HFF-Myc (cell line): Measurements from ENCODE around the gene FCRL5.

Source experiments
- DNase-seq: peaks from one replicate; pipeline ENCODE4 v3.0.0-alpha.2; 2011; ENCODE audit warnings: low read depth; ENCODE audit errors: extremely low read depth
- H3K4me3 ChIP-seq: replicated peaks from 2 replicates; pipeline ENCODE4 v1.5.1; 2011; ENCODE audit warnings: low read depth, mild to moderate bottlenecking, control low read depth, low read length
- TF ChIP-seq, protein P1 (sequence below): IDR thresholded peaks from 2 replicates; pipeline ENCODE4 v1.5.1; 2012; ENCODE audit warnings: mild to moderate bottlenecking, low read depth, low read length, control low read depth; ENCODE audit errors: missing control alignments

The FCRL5 gene

DNA sequence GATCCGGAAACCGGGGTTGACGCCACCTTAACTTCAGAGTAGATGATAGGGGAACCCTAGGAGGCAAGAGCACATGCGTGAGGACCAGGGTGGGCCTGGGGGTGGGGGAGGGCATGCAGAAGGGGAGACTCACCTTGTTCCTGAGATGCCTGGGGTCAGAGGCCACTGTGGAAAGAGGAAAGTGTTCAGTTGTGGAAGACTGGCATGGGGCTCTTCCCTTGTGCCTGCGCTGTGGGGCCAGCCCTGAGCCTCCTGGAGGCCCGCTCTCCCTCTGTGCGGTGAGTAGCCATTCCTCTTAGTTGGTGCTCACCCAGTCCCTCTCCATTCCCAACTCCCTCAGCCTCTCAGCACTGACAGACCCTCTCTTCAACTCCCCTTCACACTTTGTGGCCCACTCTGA lies 36.6 kb downstream of the FCRL5 start:
- TF ChIP-seq, protein P1, sequence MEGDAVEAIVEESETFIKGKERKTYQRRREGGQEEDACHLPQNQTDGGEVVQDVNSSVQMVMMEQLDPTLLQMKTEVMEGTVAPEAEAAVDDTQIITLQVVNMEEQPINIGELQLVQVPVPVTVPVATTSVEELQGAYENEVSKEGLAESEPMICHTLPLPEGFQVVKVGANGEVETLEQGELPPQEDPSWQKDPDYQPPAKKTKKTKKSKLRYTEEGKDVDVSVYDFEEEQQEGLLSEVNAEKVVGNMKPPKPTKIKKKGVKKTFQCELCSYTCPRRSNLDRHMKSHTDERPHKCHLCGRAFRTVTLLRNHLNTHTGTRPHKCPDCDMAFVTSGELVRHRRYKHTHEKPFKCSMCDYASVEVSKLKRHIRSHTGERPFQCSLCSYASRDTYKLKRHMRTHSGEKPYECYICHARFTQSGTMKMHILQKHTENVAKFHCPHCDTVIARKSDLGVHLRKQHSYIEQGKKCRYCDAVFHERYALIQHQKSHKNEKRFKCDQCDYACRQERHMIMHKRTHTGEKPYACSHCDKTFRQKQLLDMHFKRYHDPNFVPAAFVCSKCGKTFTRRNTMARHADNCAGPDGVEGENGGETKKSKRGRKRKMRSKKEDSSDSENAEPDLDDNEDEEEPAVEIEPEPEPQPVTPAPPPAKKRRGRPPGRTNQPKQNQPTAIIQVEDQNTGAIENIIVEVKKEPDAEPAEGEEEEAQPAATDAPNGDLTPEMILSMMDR = no peak
- no peak for DNase-seq
- no peak overlapping the region for H3K4me3 ChIP-seq

DNA sequence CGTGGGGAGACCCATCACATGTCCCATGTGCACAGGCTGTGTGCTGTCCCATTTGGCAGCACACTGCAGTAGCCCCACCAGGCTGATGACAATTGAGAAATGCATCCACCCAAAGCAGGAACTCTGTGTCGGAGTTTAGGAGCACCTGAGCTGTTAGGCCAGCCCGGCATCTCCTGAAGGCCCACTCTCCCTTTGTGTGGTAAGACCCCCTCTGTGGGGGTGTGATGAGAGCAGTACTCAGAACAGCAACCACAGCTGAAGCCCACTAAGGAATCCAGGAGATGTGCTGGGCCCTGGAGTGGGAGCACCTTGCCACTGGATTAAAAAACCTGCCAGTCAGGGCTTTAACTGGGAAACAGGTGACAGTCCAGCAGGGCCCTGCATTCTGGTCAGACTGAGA lies 37.2 kb downstream of the FCRL5 start:
- TF ChIP-seq, protein P1 = no peak
- H3K4me3 ChIP-seq = no peak overlapping the region

DNA sequence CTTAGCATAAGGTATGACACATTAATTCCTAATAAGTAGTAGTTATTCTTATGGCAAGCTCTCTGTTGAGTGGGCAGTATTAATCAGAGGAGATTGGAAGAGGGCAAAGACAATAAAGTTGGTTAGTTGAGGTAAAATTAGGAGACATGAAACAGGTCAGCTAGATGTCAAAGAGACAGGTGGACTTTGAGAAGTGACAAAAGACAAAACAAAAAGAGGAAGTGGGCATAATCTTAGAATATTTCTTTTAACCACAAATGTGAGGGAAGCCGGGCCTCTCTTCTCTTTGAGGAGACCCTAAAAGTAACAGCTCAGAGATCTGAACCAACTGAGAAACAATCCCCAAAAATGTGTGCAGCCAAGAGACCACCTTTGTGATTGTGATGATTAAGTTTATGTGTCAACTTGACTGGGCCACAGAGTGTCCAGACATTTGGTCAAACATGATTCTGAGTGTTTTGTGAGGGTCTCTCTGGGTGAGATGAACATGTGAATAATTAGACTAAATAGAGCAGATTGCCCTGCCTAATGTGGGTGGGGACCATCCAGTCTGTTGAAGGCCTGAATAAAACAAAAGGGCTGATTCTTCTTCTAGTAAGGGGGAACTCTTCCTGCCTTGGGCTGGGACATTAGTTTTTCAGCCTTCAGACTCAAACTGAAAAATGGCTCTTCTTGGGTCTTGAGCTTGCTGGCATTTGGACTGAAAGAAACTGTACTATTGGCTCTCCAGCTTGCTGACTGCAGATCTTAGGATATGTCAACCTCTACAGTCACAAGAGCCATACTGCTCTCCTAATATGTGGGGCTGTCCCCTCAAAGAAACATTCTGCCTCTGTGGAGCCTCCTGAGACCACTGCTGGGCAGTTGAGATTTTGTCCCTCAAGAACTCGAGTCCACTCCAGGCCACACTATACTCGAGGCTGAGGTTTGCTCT lies 40.0 kb downstream of the FCRL5 start:
- TF ChIP-seq, protein P1 = no peak
- H3K4me3 ChIP-seq = no peak overlapping the region

More for the DNA sequence above, 37.2 kb downstream of the FCRL5 start:
- DNase-seq = no peak

DNA sequence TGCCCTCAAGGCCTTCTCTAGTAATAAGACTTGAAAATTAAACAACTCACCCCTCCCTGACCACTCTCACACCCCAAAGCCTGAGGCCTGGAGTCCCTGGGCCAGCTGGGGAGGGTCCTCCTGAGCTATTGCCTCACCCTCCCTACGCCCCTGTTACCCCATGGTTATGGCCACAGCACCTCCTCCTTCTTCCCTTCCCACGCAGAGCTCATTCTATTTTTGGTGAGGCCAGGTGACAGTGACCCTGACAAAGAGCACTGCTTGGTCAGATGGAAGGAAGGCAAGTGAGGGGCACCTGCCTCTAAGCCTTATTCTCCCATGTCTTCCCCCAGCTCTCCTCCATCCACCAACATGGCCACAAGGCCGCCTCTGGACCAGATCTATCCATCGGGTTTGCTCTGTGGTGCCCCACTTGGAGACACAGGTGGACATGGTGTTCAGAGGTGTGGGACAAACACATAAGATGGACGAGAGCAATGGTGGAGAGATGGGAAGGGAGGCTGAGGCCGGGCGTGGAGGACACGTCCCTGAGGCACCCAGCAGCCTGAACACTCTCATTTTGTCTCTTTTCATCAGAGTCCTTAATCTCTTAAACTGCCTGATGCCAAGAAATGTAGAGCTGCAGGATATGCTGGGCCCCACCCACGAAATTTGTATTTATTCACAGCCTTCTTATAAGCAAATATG lies 42.6 kb downstream of the FCRL5 start:
- TF ChIP-seq, protein P1 = no peak
- no peak overlapping the region for H3K4me3 ChIP-seq
- no peak for DNase-seq

More for the DNA sequence above, 40.0 kb downstream of the FCRL5 start:
- no peak for DNase-seq

DNA sequence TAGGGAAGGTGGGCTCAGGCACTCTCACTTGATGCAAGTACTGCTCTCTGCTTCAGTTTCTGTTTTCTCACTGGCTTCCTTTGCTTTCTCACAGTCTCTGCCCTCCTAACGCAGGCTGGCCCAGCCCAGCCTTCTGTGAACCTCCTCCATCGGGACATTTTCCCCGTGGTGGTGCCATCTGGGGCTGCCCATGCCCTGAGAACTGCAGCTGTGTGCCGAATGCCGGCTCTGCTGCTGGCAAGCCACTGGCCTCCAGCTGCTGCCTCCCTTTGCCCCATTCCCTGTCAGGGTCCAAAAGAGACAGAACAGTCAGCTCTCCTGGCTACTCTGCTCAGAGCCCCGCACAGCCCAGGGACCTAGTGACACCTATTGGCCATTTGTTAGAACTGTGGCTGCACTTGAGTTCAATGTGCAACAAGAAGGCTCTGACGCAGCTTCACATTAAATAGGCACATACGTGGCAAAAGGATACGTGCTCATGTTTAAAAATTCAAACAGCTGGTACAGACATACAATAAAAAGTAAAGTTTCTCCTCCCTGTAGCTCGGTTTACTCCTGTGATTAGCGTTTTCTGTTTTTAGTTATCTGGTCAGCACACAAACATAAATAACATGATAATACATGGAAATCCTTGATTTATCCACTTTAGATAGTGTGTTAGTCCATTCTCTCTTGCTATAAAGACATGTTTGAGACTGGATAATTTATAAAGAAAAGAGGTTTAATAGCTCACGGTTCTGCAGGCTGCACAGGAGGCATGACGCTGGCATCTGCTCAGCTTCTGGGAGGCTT lies 46.6 kb downstream of the FCRL5 start:
- H3K4me3 ChIP-seq = no peak overlapping the region
- DNase-seq = peak; percentile 40
- TF ChIP-seq, protein P1 = peak; percentile 84

DNA sequence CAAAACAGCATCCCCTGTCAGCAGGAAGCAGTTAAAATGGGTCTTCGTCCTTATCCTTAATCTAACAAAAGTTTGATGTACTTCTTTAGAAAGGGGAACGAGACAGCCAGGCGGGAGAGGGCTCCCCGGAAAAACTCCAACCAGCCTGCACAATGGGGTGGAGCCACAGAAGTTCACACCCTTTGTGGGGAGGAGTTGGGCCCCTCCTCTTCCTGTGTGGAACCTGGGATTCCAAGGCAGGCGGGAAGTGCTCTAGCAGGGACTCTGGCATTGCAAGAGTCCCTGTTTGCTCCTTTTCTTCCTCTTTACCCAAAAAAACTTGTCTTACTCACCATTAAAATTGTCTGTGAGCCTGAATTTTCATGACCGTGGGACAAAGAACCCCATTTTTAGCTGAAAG lies 47.7 kb downstream of the FCRL5 start:
- DNase-seq = no peak
- TF ChIP-seq, protein P1 = no peak
- no peak overlapping the region for H3K4me3 ChIP-seq
